Endodermal cell (in vitro differentiated cells): ENCODE measurements around the gene LPIN2. TPM values are rescaled to one million over a fixed set of nuclear protein-coding genes. Genes with fewer than 3 reads are reported as not detected.

Source experiments
- DNase-seq: peaks from one replicate; pipeline ENCODE4 v3.0.0-alpha.2; 2017
- H3K27ac ChIP-seq: 2 replicates; pipeline ENCODE4 v1.5.1; 2013; ENCODE audit warnings: mild to moderate bottlenecking, low read depth, low read length, moderate library complexity
- H3K27me3 ChIP-seq: 2 replicates; pipeline ENCODE4 v1.6.1; 2013; ENCODE audit warnings: mild to moderate bottlenecking, low read length, moderate library complexity; ENCODE audit not compliant: insufficient read depth, control insufficient read depth, poor library complexity, severe bottlenecking
- H3K36me3 ChIP-seq: 2 replicates; pipeline ENCODE4 v1.7.0; 2013; ENCODE audit warnings: mild to moderate bottlenecking, low read length, moderate library complexity; ENCODE audit not compliant: control insufficient read depth, insufficient read depth
- H3K4me1 ChIP-seq: one replicate; pipeline ENCODE4 v1.7.0; 2013; ENCODE audit warnings: low read length; ENCODE audit not compliant: control insufficient read depth, insufficient read depth
- H3K4me3 ChIP-seq: 2 replicates; pipeline ENCODE4 v1.5.1; 2013; ENCODE audit warnings: mild to moderate bottlenecking, low read length, moderate library complexity
- H3K9ac ChIP-seq: 2 replicates; pipeline ENCODE4 v1.6.1; 2013; ENCODE audit warnings: mild to moderate bottlenecking, low read length, moderate library complexity; ENCODE audit not compliant: poor library complexity, severe bottlenecking; ENCODE audit errors: extremely low read depth
- H3K9me3 ChIP-seq: 2 replicates; pipeline ENCODE4 v1.6.1; 2013; ENCODE audit warnings: mild to moderate bottlenecking, low read length, moderate library complexity; ENCODE audit not compliant: control insufficient read depth
- H3K27ac Mint-ChIP-seq: 2 replicates; pipeline ENCODE4 v1.8.0; 2020; ENCODE audit warnings: mixed read lengths
- H3K27me3 Mint-ChIP-seq: 2 replicates; pipeline ENCODE4 v1.8.0; 2021; ENCODE audit warnings: mild to moderate bottlenecking, mixed read lengths; ENCODE audit not compliant: insufficient read depth
- H3K36me3 Mint-ChIP-seq: 2 replicates; pipeline ENCODE4 v1.8.0; 2020; ENCODE audit warnings: low read depth, mixed read lengths
- H3K4me1 Mint-ChIP-seq: 2 replicates; pipeline ENCODE4 v1.8.0; 2020; ENCODE audit warnings: mixed read lengths
- H3K4me3 Mint-ChIP-seq: 2 replicates; pipeline ENCODE4 v1.8.0; 2020; ENCODE audit warnings: mild to moderate bottlenecking, moderate library complexity, mixed read lengths
- H3K9me3 Mint-ChIP-seq: 2 replicates; pipeline ENCODE4 v1.8.0; 2020; ENCODE audit warnings: mild to moderate bottlenecking, mixed read lengths
- WGBS, 2 experiments: methylation state at CpG; one replicate each; pipeline versions ENCODE4 v1.1.5 to v1.1.7; 2013; ENCODE audit warnings: missing lambda C conversion rate in 2 of 2, mixed read lengths in 1 of 2; ENCODE audit not compliant: insufficient coverage in 1 of 2, insufficient read length in 1 of 2; 5-methylcytosine and 5-hydroxymethylcytosine counted together
- total RNA-seq, 2 donors: library from RNA; stranded (reverse); fragmentation: NEBNext Ultra II Directional in 1 of 2; extraction: Animal tissue kit (Norgen Biotek cat#: 25700) in 1 of 2; gene quantifications; 2 replicates in 1 of 2; 3 replicates in 1 of 2; pipeline ENCODE4 v1.2.1, GENCODE V29; 2021
- TF ChIP-seq, protein P1 (sequence below): fragments of 200-600 bp; sonication (generic); conservative IDR thresholded peaks from 2 replicates; pipeline ENCODE4 v1.5.0; 2021; ENCODE audit warnings: antibody characterized with exemption, mild to moderate bottlenecking

LPIN2 gene
- total RNA-seq, 2 donors from 2014 or later = 22.9 to 31.8 TPM

DNA sequence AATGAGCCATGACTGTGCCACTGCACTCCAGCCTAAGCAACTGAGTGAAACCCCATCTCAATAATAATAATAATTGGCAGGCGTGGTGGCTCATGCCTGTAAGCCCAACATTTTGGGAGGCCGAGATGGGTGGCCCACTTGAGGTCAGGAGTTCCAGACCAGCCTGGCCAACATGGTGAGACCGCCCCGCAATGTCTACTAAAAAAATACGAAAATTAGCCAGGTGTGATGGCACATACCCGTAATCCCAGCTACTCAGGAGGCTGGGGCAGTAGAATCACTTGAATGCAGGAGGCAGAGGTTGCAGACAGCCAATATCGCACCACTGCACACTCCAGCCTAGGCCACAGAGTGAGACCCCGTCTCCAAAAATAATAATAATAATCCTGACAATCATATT is 27.9 kb upstream of the LPIN2 start:
- Histone ChIP-seq H3K27ac (no peak overlapping the region), H3K36me3 (no peaks in the 10 kb centered on the region), H3K9me3 (no peaks in the 10 kb centered on the region), H3K27me3 (no peaks in the 10 kb centered on the region), H3K9ac (no peak overlapping the region), H3K4me1 (peaks cover 9% of the 10 kb centered on the region), H3K4me3 (no peak overlapping the region)
- TF ChIP-seq, protein P1, sequence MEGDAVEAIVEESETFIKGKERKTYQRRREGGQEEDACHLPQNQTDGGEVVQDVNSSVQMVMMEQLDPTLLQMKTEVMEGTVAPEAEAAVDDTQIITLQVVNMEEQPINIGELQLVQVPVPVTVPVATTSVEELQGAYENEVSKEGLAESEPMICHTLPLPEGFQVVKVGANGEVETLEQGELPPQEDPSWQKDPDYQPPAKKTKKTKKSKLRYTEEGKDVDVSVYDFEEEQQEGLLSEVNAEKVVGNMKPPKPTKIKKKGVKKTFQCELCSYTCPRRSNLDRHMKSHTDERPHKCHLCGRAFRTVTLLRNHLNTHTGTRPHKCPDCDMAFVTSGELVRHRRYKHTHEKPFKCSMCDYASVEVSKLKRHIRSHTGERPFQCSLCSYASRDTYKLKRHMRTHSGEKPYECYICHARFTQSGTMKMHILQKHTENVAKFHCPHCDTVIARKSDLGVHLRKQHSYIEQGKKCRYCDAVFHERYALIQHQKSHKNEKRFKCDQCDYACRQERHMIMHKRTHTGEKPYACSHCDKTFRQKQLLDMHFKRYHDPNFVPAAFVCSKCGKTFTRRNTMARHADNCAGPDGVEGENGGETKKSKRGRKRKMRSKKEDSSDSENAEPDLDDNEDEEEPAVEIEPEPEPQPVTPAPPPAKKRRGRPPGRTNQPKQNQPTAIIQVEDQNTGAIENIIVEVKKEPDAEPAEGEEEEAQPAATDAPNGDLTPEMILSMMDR = no peak
- 95 to 96% methylated on average over 6 of the region's 8 CpGs for WGBS, 2 experiments
- Mint-ChIP-seq H3K4me3 (no peak overlapping the region), H3K27me3 (no peaks in the 10 kb centered on the region), H3K9me3 (no peaks in the 10 kb centered on the region), H3K4me1 (peaks cover 24% of the 10 kb centered on the region), H3K27ac (no peak overlapping the region), H3K36me3 (no peaks in the 10 kb centered on the region)
- peak; percentile 22 for DNase-seq

DNA sequence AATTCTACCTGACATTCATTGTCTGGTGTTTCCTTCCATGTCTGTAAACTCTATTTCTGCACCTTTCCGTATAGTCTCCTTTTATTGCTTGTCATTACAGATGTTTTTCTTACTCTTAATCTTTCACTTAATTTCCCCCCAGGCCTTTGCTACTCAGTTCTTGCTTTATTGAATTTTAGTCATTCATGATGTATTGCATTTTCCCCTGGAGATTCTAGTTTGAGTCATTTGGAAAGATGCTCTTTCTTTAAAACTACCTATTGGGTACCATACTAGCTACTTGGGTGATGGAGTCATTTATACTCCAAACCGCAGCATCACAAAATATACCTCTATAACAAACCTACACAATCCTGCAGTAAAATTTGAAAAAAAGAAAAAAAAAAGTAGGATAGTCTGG is 27.2 kb upstream of the LPIN2 start:
- Mint-ChIP-seq H3K4me1 (peaks cover 22% of the 10 kb centered on the region), H3K27me3 (no peaks in the 10 kb centered on the region), H3K36me3 (no peaks in the 10 kb centered on the region), H3K27ac (no peak overlapping the region), H3K9me3 (no peaks in the 10 kb centered on the region), H3K4me3 (no peak overlapping the region)
- Histone ChIP-seq H3K36me3 (no peaks in the 10 kb centered on the region), H3K9ac (no peak overlapping the region), H3K27ac (no peak overlapping the region), H3K4me3 (no peak overlapping the region), H3K9me3 (no peaks in the 10 kb centered on the region), H3K4me1 (peaks cover 9% of the 10 kb centered on the region), H3K27me3 (no peaks in the 10 kb centered on the region)
- DNase-seq = no peak
- TF ChIP-seq, protein P1 = no peak
- WGBS, 2 experiments = 99 to 100% methylated on average over 1 to 2 of the region's 2 CpGs

DNA sequence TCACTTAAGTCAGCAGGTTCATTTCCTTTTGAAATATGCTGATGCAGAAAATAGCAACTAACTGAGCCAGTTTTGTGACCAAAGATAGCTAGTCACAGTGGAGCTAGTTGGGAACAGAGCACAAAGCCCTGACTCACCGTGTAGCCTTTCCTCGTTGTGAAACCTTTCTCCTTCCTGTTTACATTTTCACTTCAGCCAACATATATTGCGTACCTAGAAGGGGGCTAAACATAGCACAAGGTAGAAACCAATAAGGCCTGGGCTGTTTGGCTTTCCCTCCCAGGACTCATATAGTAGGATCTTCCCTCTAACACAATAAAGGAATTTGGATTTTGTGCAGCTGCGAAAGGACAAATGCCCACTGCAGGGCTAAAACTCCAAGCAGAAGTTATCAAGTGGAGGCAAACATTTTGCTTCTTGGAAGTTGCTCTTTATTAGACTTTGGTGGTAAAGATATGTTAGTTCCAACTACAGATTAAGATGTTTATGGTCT is 24.5 kb upstream of the LPIN2 start:
- H3K4me1 ChIP-seq = peaks cover 5% of the 10 kb centered on the region
- no peak overlapping the region for H3K4me3 ChIP-seq
- Mint-ChIP-seq H3K9me3 (peaks cover 4% of the 10 kb centered on the region), H3K27ac (peak overlapping the region; percentile 82), H3K36me3 (no peaks in the 10 kb centered on the region), H3K27me3 (no peaks in the 10 kb centered on the region), H3K4me1 (peaks cover 17% of the 10 kb centered on the region), H3K4me3 (no peak overlapping the region)
- TF ChIP-seq, protein P1 = no peak
- H3K9me3 ChIP-seq = no peaks in the 10 kb centered on the region
- peak; percentile 18 for DNase-seq
- H3K27me3 ChIP-seq = no peaks in the 10 kb centered on the region
- H3K36me3 ChIP-seq = no peaks in the 10 kb centered on the region
- no peak overlapping the region for H3K27ac ChIP-seq
- WGBS, 2 experiments = 80 to 84% methylated on average over 3 to 4 of the region's 4 CpGs
- H3K9ac ChIP-seq = no peak overlapping the region
